Eye (tissue), 1 donor: ENCODE results near the gene LSM6.

ENCODE experiments used
- DNase-seq: peaks from one replicate; pipeline ENCODE4 v3.0.0-alpha.2; 2015

The LSM6 gene

DNA sequence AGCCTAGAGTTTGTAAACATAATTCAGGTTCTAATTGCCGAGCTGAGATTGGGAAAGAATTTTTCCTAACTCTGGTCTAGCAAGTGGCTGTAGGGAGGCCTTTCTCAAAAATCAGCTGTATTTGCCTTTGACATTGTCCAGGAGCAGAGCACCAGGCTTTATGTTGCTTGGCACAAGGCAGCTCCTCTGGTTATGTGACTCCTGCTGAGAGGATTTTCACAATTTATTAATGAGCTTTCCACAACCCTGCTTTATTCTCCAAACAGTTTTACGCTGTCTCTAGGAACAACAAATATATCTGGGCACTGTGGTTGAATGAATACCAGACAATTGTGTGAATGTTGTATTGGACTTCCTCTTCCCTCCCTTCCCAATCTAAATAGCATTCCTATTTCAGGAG is 14.9 kb downstream of the LSM6 start:
- no peak for DNase-seq

DNA sequence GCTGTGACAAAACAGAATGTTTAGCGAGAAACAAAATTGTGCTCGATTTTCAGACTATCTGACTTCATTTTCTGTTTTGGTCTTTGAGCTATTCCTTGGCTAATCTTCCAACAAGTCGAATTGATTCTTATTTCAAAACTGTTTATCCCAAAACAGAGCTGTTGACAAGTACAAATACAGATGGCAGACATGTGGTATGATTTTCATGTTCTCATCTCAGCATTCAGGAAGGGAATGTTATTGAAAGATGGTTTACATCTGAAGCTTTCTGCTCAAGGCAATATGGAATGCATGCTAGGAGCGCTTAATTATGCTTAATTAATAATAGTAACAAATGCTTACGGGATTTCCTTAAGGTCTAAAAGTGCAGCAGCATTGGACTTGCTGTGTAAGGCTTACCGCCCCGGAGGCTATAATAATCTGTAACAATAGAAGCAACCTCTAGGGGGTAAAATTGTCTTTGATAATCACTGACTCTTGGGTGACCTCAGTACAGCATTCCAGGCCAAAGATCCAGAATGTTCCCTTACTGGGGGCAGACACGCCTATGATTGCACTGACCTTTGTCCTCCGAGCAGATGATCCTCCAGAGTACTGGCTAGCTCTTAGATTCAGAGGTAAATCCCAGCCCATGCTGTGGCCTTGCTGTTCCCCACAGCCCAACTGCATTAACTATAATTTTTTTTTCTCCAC is 16.4 kb downstream of the LSM6 start:
- DNase-seq: peak; percentile 40

DNA sequence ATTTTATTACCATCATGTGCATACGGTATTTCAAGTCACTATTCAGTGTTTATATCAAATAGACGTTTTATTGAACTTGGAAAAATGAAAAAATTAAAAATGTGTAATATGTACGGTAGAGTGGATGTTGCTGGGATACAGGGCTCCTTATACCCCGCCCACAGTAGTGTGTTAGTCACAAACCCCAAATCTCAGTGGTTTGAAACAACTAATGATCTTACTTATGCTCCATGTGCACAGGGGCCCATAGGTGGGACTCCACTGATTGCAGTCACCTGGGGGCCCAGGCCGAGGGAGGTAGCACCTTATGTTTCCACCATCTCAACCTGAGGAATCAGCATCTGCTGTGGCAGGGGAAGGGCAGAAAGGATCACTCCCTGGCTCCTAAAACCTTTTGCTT is 18.1 kb downstream of the LSM6 start:
- no peak for DNase-seq

- no peak for DNase-seq
Measured at GRCh38 chr4:146194212-146194611, 18.7 kb downstream of the LSM6 start.

DNA sequence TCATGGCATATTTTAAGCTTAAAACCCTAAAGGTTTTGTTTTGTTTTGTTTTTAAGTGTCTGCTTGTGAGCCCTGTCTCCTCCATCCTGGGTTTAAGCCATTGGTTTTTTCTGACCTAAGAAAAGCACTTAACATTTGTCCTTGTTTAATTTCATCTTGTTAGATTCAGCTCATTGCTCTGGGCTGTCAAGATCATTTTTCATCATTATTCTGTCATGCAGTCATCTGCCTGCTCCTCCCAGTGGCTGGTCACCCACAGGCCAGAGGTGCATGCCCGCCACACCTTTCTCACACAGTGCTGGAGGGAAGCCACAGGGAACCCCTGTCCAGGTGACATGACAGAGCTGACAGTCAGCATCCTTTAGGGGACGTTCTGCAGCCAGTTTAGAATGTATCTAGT is 27.1 kb downstream of the LSM6 start:
- DNase-seq: peak; percentile 95

GRCh38 chr4:146207410-146207809 is 31.9 kb downstream of the LSM6 start:
- DNase-seq: no peak

- DNase-seq: no peak
Measured at GRCh38 chr4:146210890-146211289, 35.4 kb downstream of the LSM6 start.

DNA sequence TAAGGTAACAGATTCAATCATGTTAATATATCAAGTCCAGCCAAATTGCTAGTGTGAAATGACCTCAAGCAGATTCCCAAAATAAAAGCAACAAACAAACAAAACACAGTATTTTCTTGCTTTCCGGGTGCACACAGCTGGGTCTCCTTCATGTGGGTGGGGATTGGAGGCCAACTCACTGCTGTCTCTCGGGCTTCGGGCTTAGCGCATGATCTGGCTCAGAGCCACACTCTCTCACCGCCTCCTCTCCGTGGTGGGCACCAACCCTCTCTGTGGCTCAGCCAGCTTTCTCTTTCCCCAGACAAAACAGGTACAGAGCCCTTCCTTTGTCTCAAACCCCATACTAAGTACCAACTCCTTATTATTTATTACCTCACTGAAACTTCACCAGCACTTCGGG is 35.9 kb downstream of the LSM6 start:
- no peak for DNase-seq

- no peak for DNase-seq
Measured at GRCh38 chr4:146212781-146213180, 37.3 kb downstream of the LSM6 start.

- DNase-seq: no peak
Measured at GRCh38 chr4:146214238-146214637, 38.7 kb downstream of the LSM6 start, which contains the start of gene REELD1. TSS of gene REELD1 (plus strand) at chr4:146214538. CDS start at chr4:146216953, 2,415 bp downstream.

- no peak for DNase-seq
Measured at GRCh38 chr4:146222313-146222712, 46.8 kb downstream of the LSM6 start.

DNA sequence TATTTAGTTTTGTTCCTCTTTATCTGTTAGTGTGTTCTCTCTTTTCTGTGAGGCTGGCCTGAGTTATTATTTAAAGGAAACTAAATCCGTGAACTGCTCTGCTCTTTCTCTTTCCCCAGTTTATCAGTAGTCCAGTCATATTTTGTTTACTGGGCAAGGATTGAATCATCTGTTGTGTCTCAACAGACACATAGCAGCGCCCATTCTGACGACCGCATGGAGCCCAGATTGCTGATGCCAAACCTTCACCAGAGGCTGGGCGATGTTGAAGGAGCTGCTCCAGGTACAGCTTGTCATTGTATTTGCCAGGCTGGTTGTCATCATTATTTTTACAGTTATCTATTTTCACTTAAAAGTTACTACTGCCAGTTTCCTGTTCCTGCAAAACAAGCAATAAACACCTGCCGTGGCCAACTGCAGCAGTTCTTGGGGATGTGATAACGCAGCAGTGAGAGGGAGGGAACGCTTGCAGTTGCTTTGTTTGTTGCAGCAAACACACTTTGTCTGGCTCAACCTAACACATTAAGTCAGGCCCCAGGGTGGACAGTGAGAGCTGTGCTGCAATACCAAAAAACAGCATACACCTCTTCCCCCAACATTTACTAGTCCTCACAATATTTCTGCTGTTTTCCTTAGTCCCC is 48.9 kb downstream of the LSM6 start:
- no peak for DNase-seq

- DNase-seq: no peak
Measured at GRCh38 chr4:146229406-146229805, 53.9 kb downstream of the LSM6 start.

DNA sequence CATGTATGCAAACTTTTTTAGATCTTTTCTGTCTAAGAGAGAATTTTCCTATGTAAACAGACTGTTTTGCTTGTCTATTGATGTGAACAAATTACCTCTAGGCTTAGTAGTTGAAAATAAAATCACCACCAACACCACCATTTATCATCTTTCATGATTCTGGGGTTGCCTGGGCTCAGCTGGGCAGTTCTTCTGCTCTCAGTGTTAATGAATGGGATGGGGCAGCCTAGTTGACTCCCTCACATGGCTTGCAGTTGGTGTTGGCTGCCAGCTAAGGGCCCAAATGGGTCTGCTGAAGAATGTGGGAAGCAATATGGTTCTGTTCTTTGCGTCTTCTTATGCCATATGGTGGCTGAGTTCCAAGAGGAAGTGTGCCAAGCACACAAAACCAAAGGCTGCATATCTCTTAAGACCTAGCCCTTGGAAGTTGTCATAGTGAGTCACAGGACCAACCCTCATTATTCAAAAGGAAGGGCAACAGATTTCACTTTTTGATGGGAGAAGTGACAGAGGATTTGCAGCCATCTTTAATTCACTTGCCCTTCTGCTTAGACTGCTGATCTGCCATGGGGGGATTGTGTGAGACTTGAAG is 56.7 kb downstream of the LSM6 start:
- no peak for DNase-seq

DNA sequence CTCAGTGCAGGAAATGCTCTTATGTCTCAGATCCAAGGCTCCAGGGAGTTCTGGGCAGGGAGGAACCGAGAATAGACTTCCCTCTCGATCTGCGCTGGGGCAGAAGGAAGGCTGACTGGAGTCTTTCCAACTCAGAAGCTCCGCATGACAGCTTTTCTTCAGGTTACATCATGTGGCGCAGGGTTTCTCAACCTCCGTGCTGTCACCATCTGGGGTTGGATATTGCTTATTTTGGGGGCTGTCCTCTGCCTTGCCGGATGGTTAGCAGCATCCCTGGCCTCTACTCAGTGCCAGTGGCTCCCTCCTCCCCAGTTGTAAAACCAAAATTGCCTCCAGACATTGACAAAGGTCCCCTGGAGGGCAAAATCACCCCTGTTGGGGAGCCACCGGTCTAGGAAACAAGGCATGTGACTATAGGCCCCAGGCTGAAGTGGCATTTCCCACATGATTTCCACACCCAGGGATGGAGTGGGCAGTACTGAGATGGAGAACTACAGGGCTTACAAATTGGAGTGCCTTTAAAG is 60.2 kb downstream of the LSM6 start:
- DNase-seq: no peak

DNA sequence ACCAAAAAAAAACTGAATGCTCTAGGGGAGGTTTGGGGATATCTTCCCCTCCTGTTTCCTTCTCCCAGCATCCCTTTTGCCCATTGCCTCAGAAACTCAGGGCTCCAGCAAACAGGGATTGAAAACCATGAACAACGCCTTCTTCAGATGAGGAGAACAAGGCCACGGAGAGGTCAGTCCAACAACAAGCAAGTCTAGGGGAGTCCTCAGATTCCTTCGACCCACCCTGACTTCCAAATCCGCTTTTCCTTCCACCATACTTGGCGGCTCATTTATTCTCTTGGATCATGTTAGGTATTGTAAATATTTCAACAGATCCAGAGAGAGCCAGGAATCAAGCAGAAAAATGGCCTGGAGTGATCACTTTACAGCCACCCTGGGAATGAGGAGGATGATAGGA is 60.7 kb downstream of the LSM6 start:
- DNase-seq: no peak

DNA sequence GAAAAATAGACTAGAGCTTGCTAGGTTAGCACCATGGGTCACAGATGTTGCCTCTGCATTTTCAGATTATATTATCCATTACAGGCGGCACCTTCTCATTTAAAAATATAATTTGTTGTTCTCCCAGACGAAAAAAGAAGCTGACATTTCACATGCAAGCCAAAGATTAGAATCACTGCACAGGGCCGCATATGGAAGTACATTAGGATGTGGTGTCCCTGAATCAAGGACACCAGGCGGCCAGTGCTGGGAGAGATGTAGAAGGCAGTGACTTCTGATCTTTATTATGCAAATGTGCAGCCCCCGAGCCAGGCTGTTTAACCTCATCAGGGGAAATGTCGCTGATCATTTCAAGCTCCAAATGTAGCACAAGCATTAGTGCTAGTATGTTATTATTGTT is 61.6 kb downstream of the LSM6 start:
- DNase-seq: no peak

GRCh38 chr4:146238107-146238506 is 62.6 kb downstream of the LSM6 start:
- no peak for DNase-seq
